Colon (tissue), 2 donors: ENCODE results near the gene C6orf89.
"Not testable (repeated sequence)": the region's sequence is repeated elsewhere in the genome, so short reads cannot be mapped to it uniquely, and the experiment has no call there.

Experiments used
- FAIRE-seq: peaks from 2 replicates; lab custom pipeline; 2012; peaks lifted over from hg19 to GRCh38; lab: Jason Lieb, UNC
- donor health status: control.
- donor health status: control.

Gene C6orf89

DNA sequence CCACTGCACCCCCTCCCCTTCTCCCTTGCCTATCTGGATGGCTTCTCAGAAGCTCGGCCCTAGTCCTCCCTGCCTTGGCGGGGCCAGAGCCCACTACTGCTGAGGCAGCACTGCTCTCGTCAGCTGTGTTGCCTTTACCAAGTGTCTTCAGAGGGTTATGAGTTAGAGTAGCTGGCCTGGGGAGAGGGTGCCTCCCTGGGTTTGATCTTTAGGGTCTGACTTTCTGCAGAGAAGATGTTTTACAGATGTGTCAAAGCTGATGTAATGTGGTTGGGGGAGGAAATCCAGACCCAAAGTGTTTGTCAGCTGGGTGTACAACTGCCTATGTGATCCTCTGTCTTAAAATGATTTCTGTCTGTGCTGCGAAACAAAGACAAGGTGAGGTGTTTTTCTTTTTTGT, 38.4 kb downstream of the C6orf89 start:
- FAIRE-seq = no peak

DNA sequence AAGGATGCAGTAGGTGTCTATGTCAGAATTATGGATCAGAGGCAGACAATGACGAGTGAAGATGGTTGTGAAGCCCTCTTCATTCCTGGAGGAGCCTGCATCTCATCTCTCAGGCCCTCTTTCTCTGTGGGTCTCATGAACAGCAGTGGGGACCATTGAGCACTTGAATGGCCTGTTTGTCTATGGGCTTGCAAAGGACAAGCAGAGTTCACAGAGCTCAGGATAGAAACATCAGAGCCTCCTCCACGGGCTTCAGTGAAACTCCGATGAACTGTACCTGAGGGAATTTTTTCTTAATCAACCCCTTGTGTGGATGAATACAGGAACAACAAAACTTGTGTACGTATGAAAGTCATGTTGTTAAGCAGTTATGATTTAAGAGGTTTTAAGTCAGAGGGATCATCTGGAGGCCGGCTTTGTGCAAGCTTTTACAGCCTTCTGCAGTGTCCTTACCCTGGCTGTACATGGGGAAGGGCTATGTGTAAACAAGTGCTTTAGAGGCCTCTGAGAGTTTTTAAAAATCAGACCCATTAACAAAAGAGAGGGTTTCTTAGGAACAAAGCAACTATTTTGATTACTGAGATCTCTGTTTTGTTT, 39.1 kb downstream of the C6orf89 start:
- no peak for FAIRE-seq

DNA sequence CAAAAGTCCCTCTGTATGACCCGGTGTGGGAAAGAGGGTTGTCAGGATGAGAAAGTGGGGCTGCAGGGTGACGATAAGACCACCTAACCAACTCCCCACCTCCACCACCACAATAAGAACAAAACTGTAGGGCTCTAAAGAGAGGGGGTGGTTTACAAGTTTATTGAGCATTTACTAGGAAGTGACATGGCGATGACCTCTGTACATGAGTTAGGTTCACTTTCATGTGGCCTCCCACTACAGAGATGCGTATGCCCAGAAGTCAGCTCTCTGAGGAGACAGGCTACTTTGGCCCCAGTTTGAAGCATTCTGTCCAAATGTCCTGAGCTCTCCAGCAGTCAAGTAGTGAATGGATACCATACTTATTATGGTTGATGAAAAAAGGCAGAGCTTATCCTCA, 40.1 kb downstream of the C6orf89 start:
- FAIRE-seq = no peak

DNA sequence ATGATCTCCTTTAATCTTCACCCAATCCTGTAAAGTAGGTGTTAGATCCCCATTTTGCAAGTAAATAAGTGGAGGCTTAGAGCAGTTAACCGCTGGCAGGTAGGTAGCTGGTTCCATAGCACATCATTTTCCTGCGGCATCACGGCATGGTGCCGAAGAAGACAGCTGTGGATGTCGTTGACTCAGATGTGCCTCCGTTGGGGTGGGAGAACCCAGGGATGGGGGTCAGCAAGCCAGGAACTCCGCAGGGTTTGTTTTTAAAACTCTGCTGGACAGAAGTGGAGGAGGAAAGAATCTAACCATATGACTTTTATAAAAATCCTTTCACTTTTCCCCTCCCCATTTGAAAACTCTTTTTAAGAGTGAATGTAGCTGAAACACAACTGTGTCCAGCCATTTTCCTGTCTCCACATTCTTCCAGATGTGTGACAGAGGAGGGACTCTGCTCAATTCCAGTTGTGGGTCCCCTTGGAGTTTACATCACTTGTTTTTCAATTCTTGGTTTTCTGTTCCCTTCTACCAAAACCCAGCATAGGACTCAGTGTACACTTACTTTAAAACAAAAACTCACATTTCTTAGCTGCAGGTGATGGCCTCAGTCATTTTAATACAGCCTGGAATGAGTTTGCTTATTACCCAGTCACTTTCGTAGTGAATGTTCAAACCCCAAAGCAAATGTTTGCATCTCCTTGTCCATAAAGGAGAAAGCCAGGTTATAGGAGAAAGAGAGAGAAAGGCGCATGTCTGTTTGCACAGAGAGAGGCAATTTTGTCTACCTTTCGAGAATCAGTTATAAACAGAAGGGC, 41.2 kb downstream of the C6orf89 start:
- no peak for FAIRE-seq

DNA sequence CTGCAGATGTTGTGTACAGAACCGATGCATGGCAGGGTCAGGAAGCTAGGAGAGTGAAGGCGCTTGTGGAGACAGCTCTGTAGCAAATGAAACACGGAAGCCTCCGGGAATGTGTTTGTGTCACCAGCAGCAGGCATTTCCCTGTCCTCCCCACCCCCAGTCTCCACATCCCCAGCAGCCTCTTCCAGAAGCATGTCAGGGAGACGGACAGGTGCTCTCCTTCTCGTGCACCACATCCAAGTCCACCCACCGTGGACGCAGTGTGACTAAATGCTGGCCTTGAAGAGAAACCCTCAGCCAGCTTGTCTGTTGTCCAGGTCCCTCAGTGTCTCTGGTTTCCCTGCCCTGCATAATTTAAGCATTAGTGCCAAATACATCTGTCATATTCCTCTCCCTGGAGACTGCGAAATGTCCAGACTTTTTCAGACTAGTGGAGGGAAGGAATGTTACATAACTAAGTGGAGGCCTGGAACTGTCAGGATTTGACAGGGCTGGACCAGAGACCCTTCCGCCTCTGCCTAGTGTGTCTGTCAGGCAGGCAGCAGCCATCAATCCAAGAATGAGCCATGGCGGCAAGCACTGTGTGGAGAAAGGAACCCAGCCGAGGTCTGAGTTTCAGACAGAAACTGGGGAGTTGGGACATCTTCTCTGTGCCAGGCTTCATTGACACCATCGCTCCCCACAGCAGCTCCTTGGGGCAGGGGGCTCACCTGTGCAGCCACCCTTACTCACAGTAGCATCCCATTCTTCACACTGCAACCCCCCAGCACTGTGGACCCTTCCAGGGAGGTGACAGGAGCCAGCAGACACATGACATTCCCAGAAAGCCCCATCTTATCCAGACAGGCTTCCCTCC, 42.2 kb downstream of the C6orf89 start:
- FAIRE-seq = no peak

GRCh38 chr6:36928547-36928918, 42.8 kb downstream of the C6orf89 start:
- no peak for FAIRE-seq

DNA sequence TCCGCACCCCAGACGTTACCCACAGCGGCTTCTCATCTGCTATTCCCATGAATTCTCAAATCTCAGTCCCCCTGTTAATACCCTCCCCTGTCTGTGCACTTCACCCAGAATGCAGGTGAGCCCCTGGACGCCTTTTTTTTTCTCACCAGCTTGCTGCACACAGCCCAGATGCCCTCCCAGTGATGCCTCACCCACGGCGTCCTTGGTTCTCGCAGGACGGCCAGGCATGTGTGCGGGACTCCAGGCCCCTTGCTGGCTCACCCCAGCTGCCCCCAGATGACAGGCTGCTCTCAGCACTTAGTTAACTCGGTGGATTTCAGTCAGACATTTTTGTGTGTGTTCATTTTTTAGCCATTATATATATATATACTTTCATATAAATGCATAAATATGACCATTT, 43.4 kb downstream of the C6orf89 start:
- no peak for FAIRE-seq

DNA sequence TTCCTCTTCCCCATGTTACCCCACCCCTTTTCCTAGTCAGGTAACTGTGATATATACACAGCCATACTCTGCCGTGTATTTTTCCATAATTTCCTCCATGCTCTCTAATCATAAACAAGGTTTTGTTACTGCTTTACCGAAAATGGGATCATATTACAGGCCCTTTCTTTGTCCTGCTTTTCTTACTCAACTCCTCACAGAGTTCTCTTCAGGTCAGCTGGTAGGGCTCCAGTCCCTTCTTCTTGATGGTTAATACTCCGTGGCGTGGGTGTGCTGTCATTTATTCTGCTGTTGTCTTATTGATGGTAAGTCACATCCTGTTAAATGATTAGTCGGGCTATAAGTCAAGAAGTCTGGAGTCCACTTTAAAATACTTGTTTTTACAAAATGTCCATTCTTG, 43.9 kb downstream of the C6orf89 start:
- FAIRE-seq = no peak

- FAIRE-seq = no peak
Measured at GRCh38 chr6:36930483-36930882, 44.7 kb downstream of the C6orf89 start.

DNA sequence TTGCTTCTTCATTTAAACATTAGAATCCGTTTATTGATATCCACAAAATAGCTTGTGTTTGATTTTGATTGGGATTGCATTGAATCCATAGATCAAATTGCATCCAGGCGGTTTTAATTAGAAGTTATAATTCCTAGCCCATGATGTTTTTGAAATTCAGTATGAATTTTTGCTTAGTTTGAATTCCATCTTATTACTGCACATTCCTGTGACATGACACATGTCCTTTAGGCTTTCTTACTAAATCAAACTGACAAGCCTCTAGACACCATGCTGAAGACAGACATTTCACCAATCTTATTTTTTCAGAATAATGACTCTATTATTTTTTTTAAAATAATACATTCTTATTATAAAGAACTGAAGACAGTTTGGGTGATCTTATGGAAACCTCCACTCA, 47.4 kb downstream of the C6orf89 start:
- FAIRE-seq = no peak

GRCh38 chr6:36933519-36933918, 47.8 kb downstream of the C6orf89 start:
- FAIRE-seq = no peak

DNA sequence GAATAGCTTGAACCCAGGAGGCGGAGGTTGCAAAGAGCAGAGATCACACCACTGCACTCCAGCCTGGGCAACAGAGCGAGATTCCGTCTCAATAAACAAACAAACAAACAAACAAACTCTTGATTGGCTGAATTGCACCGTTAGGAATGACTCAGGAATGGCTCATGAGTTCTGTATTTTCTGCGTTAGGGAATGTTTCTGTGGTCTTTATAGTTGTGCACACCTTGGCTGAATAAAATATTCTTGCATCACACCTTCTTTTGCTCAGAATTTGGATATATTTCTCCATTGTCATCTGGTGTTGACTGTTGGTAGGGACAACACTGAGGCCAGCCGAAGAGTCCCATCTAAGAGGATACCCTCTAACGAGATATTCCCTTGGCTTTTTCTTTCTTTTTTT, 49.1 kb downstream of the C6orf89 start:
- FAIRE-seq = no peak

DNA sequence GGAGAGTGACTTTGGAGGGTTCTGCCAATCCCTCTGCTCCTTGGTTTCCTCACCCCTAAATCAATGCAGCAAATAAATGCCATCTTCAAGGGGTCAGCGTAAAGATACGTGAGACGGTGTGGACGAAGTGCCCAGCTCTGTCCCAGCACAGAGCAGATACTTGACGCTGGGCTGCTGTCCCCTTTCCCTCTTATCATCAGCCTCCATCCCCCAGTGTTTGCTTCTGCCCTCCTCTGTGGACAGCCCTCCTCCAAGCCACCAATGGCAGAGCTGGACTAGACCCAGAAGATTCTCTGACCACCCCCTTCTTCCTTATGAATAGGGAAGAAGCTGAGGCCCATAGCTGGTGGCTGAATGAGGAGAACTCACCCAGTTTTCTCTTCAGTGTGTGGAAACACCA, 51.1 kb downstream of the C6orf89 start:
- FAIRE-seq = no peak

DNA sequence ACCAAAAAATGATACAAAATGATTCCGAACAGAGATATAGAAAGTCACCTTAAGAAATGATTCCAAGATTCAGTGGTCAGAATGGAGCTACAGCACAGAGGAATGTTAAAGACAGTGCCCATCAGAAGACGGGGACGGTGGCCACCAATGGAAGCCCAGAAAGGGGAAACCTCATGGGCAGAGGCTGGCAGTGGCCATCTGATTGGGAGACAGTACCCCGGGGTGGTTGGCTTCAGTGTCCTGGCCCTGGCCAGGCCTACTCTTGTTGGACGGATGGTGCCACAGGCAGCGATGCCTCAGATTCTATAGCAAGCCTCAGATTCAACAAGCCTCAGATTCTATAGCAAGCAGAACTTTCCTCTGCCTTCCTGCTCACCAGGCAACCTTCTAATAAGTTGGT, 52.1 kb downstream of the C6orf89 start:
- no peak for FAIRE-seq

GRCh38 chr6:36938536-36938935, 52.8 kb downstream of the C6orf89 start:
- no peak for FAIRE-seq

DNA sequence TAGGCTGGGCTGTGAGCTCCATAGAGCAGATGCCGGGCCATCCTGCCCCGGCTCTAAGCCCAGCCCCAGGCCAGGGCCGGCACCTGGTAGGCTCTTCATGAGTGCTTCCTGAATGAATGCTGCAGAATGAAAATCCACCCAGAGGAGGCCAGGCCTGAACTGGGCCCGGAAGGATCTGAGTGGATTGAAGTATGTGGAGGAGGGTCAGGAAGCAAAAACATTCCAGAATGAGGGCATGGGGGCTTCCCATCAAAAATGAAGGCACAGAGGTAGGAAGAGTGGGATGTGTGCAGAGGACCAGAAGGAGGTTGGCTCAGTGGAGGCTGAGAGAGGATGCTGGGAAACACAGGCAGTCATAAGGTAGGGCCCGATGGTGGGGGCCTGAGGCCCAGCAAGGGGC, 53.3 kb downstream of the C6orf89 start:
- FAIRE-seq = not testable (repeated sequence)

DNA sequence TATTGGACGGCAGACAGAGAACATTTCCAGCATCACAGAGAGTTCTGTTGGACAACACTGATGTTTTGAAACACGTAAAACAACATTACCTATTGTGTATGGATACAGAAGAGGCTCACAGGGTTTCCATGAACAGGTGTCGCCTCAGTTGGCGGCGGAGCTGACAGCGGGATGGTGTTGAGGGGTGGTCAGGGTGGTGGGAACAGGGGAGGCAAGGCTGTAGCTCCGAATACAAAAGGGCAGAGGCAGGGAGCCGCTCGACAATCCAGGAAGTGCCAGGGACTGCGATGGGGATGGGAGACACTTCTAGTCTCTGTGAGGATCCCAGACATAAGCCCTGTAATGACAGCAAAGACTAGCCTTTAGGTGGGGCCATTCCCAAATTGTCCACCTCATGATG, 54.3 kb downstream of the C6orf89 start:
- no peak for FAIRE-seq

- FAIRE-seq = not testable (repeated sequence)
Measured at GRCh38 chr6:36941561-36941960, 55.8 kb downstream of the C6orf89 start.

DNA sequence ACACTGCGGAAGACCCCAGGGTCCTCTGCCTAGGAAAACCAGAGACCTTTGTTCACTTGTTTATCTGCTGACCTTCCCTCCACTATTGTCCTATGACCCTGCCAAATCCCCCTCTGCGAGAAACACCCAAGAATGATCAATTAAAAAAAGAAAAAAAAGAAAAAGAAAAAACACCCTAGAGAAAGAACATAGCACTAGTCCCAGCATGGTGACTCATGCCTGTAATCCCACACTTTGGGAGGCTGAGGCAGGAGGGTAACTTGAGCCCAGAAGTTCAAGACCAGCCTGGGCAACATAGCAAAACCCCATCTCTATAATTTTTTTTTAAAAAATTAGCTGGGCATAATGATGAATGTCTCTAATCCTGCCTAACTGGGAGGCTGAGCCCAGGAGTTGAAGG, 56.6 kb downstream of the C6orf89 start:
- FAIRE-seq = not testable (repeated sequence)

DNA sequence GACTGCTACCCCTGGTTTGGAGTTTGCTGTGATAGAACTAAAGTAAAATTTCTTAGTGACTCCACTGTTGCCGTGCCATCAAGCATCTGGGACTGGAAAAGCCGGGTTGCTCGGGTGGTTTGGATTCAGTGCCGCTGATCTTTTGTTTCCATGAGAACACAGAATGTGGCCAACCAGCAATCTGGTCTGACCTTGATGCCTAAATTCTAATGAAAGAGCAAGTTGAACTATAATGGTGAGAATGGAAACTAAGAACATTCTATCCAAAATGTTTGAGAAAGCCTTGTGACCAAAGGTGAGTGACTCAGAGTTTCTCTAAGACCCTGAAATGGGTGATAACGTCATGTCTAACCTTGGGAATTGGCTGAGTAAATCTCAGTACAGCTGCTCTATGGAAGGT, 58.9 kb downstream of the C6orf89 start:
- FAIRE-seq = no peak

- FAIRE-seq = no peak
Measured at GRCh38 chr6:36945301-36945700, 59.5 kb downstream of the C6orf89 start.

DNA sequence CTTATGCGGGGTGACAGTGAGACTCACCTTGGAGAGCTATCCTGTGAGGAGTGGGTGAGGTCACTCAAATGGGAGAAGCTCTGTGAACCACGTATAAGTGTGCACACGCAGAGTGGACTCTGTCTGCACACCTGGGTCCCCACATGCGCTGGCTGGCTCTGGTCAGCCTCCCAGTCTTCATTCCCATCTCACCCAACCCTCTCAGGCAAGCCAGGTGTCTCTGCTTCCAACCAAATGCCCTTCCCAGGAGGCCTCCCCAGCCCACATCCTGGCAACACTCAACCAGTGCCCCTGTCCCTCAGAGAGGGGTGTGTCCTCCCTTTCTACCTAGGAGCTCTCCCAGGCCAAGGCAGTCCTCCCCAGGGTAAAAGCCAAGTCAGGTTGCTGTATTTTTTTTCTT, 60.8 kb downstream of the C6orf89 start:
- FAIRE-seq = no peak
